ENCODE measurements around the gene TEAD2.
A peak's percentile ranks its signal among the peaks of the same experiment; 100 is the strongest.

TEAD2 gene

DNA sequence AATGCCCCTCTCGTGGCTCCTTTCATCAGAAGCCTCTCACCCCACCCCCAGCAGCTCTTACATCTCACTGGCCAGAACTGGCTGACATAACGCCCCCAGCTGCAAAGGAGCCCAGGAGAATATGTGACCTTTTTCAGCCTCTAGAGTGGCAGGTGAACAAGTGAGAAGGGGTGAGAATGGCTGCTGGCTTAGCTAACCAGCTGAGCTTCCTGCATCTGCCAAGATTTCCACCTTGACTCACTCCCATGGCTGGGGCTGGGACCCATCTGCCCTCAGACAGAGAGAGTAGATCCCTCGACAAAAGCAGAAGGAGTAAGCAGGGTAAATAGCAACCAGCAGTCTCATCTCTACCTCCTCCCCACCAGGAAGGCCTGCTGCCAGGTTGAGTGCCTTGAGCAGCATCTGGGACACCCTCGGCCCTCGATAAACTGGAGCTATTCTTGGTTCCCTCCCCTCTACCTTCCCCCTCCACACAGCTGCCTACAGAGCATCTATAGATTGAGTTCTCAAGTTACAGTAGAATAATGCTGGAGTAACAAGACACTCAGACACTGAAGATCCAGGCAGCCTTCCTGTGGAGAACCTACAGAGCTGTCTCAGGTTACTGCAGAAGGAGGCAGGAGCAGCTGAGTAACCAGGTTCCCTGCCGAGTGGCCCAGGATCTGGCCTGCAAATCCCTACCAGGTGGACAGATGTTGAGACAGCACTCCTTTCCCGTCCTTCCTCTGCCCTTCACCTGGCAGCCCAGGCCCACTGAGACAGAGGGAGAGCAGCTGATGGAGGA is 41.4 kb upstream of the TEAD2 start:
- TF ChIP-seq, protein P1, sequence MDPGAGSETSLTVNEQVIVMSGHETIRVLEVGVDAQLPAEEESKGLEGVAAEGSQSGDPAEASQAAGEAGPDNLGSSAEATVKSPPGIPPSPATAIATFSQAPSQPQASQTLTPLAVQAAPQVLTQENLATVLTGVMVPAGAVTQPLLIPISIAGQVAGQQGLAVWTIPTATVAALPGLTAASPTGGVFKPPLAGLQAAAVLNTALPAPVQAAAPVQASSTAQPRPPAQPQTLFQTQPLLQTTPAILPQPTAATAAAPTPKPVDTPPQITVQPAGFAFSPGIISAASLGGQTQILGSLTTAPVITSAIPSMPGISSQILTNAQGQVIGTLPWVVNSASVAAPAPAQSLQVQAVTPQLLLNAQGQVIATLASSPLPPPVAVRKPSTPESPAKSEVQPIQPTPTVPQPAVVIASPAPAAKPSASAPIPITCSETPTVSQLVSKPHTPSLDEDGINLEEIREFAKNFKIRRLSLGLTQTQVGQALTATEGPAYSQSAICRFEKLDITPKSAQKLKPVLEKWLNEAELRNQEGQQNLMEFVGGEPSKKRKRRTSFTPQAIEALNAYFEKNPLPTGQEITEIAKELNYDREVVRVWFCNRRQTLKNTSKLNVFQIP (CRISPR knock-in tag; IDR thresholded peaks at IDR 0.05; ENCODE audit: borderline replicate concordance, low read depth): no peak
- TF ChIP-seq TOX (CRISPR knock-in tag; IDR thresholded peaks at IDR 0.05; ENCODE audit: borderline replicate concordance) (no peak), RARB (CRISPR knock-in tag; IDR thresholded peaks at IDR 0.05) (no peak), ISL1 (CRISPR knock-in tag; IDR thresholded peaks at IDR 0.05) (no peak), TCF4 (CRISPR knock-in tag; IDR thresholded peaks at IDR 0.05; ENCODE audit: borderline replicate concordance) (no peak), ZFP3 (CRISPR knock-in tag; IDR thresholded peaks at IDR 0.05) (no peak), ZC3H10 (CRISPR knock-in tag; IDR thresholded peaks at IDR 0.05) (no peak), ARNTL (CRISPR knock-in tag; IDR thresholded peaks at IDR 0.05; ENCODE audit: borderline replicate concordance, low read depth) (no peak), PPARA (CRISPR knock-in tag; IDR thresholded peaks at IDR 0.05; ENCODE audit: borderline replicate concordance) (no peak), BACH2 (CRISPR knock-in tag; IDR thresholded peaks at IDR 0.05; ENCODE audit: borderline replicate concordance) (no peak), OSR1 (CRISPR knock-in tag; IDR thresholded peaks at IDR 0.05) (no peak), ZNF565 (CRISPR knock-in tag; conservative IDR thresholded peaks at IDR 0.05; ENCODE audit: low read depth) (no peak)
- TF ChIP-seq, protein P2, sequence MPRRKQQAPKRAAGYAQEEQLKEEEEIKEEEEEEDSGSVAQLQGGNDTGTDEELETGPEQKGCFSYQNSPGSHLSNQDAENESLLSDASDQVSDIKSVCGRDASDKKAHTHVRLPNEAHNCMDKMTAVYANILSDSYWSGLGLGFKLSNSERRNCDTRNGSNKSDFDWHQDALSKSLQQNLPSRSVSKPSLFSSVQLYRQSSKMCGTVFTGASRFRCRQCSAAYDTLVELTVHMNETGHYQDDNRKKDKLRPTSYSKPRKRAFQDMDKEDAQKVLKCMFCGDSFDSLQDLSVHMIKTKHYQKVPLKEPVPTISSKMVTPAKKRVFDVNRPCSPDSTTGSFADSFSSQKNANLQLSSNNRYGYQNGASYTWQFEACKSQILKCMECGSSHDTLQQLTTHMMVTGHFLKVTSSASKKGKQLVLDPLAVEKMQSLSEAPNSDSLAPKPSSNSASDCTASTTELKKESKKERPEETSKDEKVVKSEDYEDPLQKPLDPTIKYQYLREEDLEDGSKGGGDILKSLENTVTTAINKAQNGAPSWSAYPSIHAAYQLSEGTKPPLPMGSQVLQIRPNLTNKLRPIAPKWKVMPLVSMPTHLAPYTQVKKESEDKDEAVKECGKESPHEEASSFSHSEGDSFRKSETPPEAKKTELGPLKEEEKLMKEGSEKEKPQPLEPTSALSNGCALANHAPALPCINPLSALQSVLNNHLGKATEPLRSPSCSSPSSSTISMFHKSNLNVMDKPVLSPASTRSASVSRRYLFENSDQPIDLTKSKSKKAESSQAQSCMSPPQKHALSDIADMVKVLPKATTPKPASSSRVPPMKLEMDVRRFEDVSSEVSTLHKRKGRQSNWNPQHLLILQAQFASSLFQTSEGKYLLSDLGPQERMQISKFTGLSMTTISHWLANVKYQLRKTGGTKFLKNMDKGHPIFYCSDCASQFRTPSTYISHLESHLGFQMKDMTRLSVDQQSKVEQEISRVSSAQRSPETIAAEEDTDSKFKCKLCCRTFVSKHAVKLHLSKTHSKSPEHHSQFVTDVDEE (CRISPR knock-in tag; IDR thresholded peaks at IDR 0.05): no peak
- TF ChIP-seq, protein P3, sequence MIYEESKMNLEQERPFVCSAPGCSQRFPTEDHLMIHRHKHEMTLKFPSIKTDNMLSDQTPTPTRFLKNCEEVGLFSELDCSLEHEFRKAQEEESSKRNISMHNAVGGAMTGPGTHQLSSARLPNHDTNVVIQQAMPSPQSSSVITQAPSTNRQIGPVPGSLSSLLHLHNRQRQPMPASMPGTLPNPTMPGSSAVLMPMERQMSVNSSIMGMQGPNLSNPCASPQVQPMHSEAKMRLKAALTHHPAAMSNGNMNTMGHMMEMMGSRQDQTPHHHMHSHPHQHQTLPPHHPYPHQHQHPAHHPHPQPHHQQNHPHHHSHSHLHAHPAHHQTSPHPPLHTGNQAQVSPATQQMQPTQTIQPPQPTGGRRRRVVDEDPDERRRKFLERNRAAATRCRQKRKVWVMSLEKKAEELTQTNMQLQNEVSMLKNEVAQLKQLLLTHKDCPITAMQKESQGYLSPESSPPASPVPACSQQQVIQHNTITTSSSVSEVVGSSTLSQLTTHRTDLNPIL (CRISPR knock-in tag; IDR thresholded peaks at IDR 0.05; ENCODE audit: low read depth): no peak
- TF ChIP-seq, protein P4, sequence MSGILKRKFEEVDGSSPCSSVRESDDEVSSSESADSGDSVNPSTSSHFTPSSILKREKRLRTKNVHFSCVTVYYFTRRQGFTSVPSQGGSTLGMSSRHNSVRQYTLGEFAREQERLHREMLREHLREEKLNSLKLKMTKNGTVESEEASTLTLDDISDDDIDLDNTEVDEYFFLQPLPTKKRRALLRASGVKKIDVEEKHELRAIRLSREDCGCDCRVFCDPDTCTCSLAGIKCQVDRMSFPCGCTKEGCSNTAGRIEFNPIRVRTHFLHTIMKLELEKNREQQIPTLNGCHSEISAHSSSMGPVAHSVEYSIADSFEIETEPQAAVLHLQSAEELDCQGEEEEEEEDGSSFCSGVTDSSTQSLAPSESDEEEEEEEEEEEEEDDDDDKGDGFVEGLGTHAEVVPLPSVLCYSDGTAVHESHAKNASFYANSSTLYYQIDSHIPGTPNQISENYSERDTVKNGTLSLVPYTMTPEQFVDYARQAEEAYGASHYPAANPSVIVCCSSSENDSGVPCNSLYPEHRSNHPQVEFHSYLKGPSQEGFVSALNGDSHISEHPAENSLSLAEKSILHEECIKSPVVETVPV (CRISPR knock-in tag; IDR thresholded peaks at IDR 0.05): no peak
- peak; percentile 91 for ATAC-seq

DNA sequence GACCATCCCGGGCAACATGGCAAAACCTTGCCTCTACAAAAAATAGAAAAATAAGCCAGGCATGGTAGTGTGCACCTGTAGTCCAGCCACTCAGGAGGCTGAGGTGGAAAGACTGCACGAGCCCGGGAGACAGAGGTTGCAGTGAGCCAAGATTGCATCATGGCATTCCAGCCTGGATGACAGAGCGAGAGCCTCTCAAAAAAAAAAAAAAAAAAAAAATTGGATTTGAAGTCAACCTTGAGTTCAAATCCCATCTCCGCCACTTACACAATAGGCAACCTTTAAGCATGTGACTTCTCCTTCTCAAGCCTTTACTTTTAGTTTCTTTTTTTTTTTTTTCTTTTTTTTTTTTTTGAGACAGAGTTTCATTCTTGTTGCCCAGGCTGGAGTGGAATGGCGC is 37.8 kb upstream of the TEAD2 start:
- no peak for TF ChIP-seq SNAI2 (CRISPR knock-in tag; IDR thresholded peaks at IDR 0.05)
- TF ChIP-seq, protein P1 (CRISPR knock-in tag; IDR thresholded peaks at IDR 0.05; ENCODE audit: borderline replicate concordance, low read depth): no peak
- ATAC-seq: no peak

DNA sequence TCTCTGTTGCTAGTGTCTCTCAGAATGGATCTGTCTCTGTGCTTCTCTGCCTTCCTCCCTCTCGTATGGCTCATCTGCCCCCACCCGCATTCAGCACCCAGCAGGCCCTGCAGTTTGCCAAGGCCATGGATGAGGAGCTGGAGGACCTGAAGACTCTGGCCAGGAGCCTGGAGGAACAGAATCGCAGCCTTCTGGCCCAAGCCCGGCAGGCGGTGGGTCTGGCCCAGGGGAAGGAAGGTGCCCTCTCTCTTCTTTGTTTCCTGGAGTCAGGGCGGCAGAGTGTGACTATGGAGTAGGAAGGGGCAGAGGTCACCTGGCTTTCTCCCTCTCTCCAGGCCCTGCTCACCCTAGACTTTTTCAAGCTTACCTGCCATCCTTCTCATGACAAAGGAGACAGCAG is 36.7 kb upstream of the TEAD2 start:
- no peak for ATAC-seq
- TF ChIP-seq BACH2 (CRISPR knock-in tag; IDR thresholded peaks at IDR 0.05; ENCODE audit: borderline replicate concordance) (no peak), ZC3H10 (CRISPR knock-in tag; IDR thresholded peaks at IDR 0.05) (no peak), ARNTL (CRISPR knock-in tag; IDR thresholded peaks at IDR 0.05; ENCODE audit: borderline replicate concordance, low read depth) (no peak), PPARA (CRISPR knock-in tag; IDR thresholded peaks at IDR 0.05; ENCODE audit: borderline replicate concordance) (no peak), ZNF8 (CRISPR knock-in tag; IDR thresholded peaks at IDR 0.05) (no peak), ISL1 (CRISPR knock-in tag; IDR thresholded peaks at IDR 0.05) (no peak), ZNF565 (CRISPR knock-in tag; conservative IDR thresholded peaks at IDR 0.05; ENCODE audit: low read depth) (no peak), ZNF70 (CRISPR knock-in tag; IDR thresholded peaks at IDR 0.05) (no peak), TCF4 (CRISPR knock-in tag; IDR thresholded peaks at IDR 0.05; ENCODE audit: borderline replicate concordance) (no peak), ZFP30 (CRISPR knock-in tag; IDR thresholded peaks at IDR 0.05) (no peak)
- TF ChIP-seq, protein P2 (CRISPR knock-in tag; IDR thresholded peaks at IDR 0.05): no peak
- TF ChIP-seq, protein P3 (CRISPR knock-in tag; IDR thresholded peaks at IDR 0.05; ENCODE audit: low read depth): no peak
- TF ChIP-seq, protein P1 (CRISPR knock-in tag; IDR thresholded peaks at IDR 0.05; ENCODE audit: borderline replicate concordance, low read depth): no peak
